ENCODE measurements around the gene HNRNPD. TPM values are rescaled to one million over a fixed set of nuclear protein-coding genes. Genes with fewer than 3 reads are reported as not detected.
"Not testable (repeated sequence)": the region's sequence is repeated elsewhere in the genome, so short reads cannot be mapped to it uniquely, and the experiment has no call there.

The HNRNPD gene
- total RNA-seq, 2 experiments from 2014 or later = 384 to 403 TPM

- Mint-ChIP-seq H3K4me3 (no peak overlapping the region), H3K9me3 (no peaks in the 10 kb centered on the region), H3K27ac (no peak overlapping the region), H3K27me3 (no peaks in the 10 kb centered on the region), H3K4me1 (ENCODE audit: low read depth) (no peaks in the 10 kb centered on the region), H3K36me3 (ENCODE audit: low read depth) (no peaks in the 10 kb centered on the region)
- no peak for TF ChIP-seq CTCF (IDR thresholded peaks at IDR 0.05)
- ChIA-PET CTCF (interaction anchor here (1.7 kb wide), 1 partner anchor 341 kb away, joined by 6 read pairs; no protein-coding TSS in a partner anchor), POLR2A (no interaction called here)
- ATAC-seq (no peak), DNase-seq (no peak)
- intact Hi-C loops (cut with micrococcal nuclease) = no loop called here
Observed at GRCh38 chr4:82398263-82398662, 24.5 kb upstream of the HNRNPD start.

GRCh38 chr4:82397527-82397926, 23.7 kb upstream of the HNRNPD start:
- TF ChIP-seq CTCF (IDR thresholded peaks at IDR 0.05) = no peak
- Mint-ChIP-seq H3K4me3 (no peak overlapping the region), H3K27ac (no peak overlapping the region), H3K9me3 (no peaks in the 10 kb centered on the region), H3K27me3 (no peaks in the 10 kb centered on the region), H3K36me3 (ENCODE audit: low read depth) (no peaks in the 10 kb centered on the region), H3K4me1 (ENCODE audit: low read depth) (no peaks in the 10 kb centered on the region)
- ATAC-seq = no peak
- POLR2A ChIA-PET = interaction anchor here (1.2 to 1.3 kb wide), 2 partner anchors 26 to 31 kb away, joined by 3 to 6 read pairs; no protein-coding TSS in a partner anchor
- no peak for DNase-seq
- CTCF ChIA-PET = interaction anchor here (1.7 kb wide), 1 partner anchor 341 kb away, joined by 6 read pairs; no protein-coding TSS in a partner anchor
- intact Hi-C loops (cut with micrococcal nuclease) = no loop called here

- H3K27ac Mint-ChIP-seq = no peak overlapping the region
- H3K4me3 Mint-ChIP-seq = no peak overlapping the region
- intact Hi-C loops (cut with micrococcal nuclease) = no loop called here
- ChIA-PET CTCF (no interaction called here), POLR2A (interaction anchor here (0.6 to 1.1 kb wide), 2 partner anchors 15 to 28 kb away, joined by 4 to 6 read pairs; no protein-coding TSS in a partner anchor)
- no peaks in the 10 kb centered on the region for H3K9me3 Mint-ChIP-seq
- H3K4me1 Mint-ChIP-seq (ENCODE audit: low read depth) = no peaks in the 10 kb centered on the region
- DNase-seq = no peak
- TF ChIP-seq CTCF (IDR thresholded peaks at IDR 0.05) = no peak
- H3K27me3 Mint-ChIP-seq = no peaks in the 10 kb centered on the region
- no peak for ATAC-seq
- no peaks in the 10 kb centered on the region for H3K36me3 Mint-ChIP-seq (ENCODE audit: low read depth)
Observed at GRCh38 chr4:82394896-82395295, 21.1 kb upstream of the HNRNPD start.

GRCh38 chr4:82390061-82390460, 16.3 kb upstream of the HNRNPD start:
- CTCF ChIA-PET = interaction anchor here (2.3 kb wide), 1 partner anchor 10 kb away, joined by 9 read pairs; no protein-coding TSS in a partner anchor
- H3K9me3 Mint-ChIP-seq; H3K4me3 Mint-ChIP-seq; H3K36me3 Mint-ChIP-seq (ENCODE audit: low read depth); intact Hi-C loops (cut with micrococcal nuclease); H3K27ac Mint-ChIP-seq; DNase-seq; H3K4me1 Mint-ChIP-seq (ENCODE audit: low read depth); H3K27me3 Mint-ChIP-seq; ATAC-seq: not testable (repeated sequence)
- POLR2A ChIA-PET = interaction anchor here (0.7 to 1.1 kb wide), 3 partner anchors 15 to 34 kb away, joined by 3 to 5 read pairs (median 3); no protein-coding TSS in a partner anchor

GRCh38 chr4:82388405-82388804, 14.6 kb upstream of the HNRNPD start:
- no peak overlapping the region for H3K4me3 Mint-ChIP-seq
- no peaks in the 10 kb centered on the region for H3K9me3 Mint-ChIP-seq
- ATAC-seq = no peak
- H3K4me1 Mint-ChIP-seq (ENCODE audit: low read depth) = no peaks in the 10 kb centered on the region
- ChIA-PET CTCF (interaction anchor here (2.3 kb wide), 1 partner anchor 9 kb away, joined by 9 read pairs; no protein-coding TSS in a partner anchor), POLR2A (interaction anchor here (0.7 to 1.5 kb wide), 2 partner anchors 8 to 327 kb away, joined by 3 to 7 read pairs; no protein-coding TSS in a partner anchor)
- intact Hi-C loops (cut with micrococcal nuclease) = no loop called here
- no peak for TF ChIP-seq CTCF (IDR thresholded peaks at IDR 0.05)
- no peak overlapping the region for H3K27ac Mint-ChIP-seq
- no peak for DNase-seq
- H3K27me3 Mint-ChIP-seq = peaks cover 2% of the 10 kb centered on the region
- no peaks in the 10 kb centered on the region for H3K36me3 Mint-ChIP-seq (ENCODE audit: low read depth)

GRCh38 chr4:82386312-82386711, 12.5 kb upstream of the HNRNPD start:
- CTCF ChIA-PET; intact Hi-C loops (cut with micrococcal nuclease); H3K9me3 Mint-ChIP-seq; H3K36me3 Mint-ChIP-seq (ENCODE audit: low read depth); ATAC-seq; DNase-seq; H3K27me3 Mint-ChIP-seq; H3K4me3 Mint-ChIP-seq; H3K27ac Mint-ChIP-seq; H3K4me1 Mint-ChIP-seq (ENCODE audit: low read depth): not testable (repeated sequence)
- POLR2A ChIA-PET = interaction anchor here (1.4 kb wide), 1 partner anchor 37 kb away, joined by 3 read pairs; no protein-coding TSS in a partner anchor

Measured in activated CD8-positive, alpha-beta T cell treated with anti-CD3 and anti-CD28 coated beads for 36 hours (primary cell).